Measurements from ENCODE around the gene CD52. TPM values are rescaled to one million over a fixed set of nuclear protein-coding genes. Genes with fewer than 3 reads are reported as not detected.
A peak's percentile ranks its signal among the peaks of the same experiment; 100 is the strongest.
"Not testable (repeated sequence)": the region's sequence is repeated elsewhere in the genome, so short reads cannot be mapped to it uniquely, and the experiment has no call there.

Gene CD52
- polyA plus RNA-seq, 3 donors = 3.3 to 6.7 (median 4.7) TPM

GRCh38 chr1:26296340-26297056 lies 21.3 kb upstream of the CD52 start:
- DNase-seq = no peak

- no peak for DNase-seq
Observed at GRCh38 chr1:26297057-26297790, 20.5 kb upstream of the CD52 start.

GRCh38 chr1:26297791-26298124 lies 20.0 kb upstream of the CD52 start:
- no peak for DNase-seq

- DNase-seq = no peak
Observed at GRCh38 chr1:26300578-26301275, 17.0 kb upstream of the CD52 start.

GRCh38 chr1:26302733-26303405 lies 14.9 kb upstream of the CD52 start:
- DNase-seq = no peak

GRCh38 chr1:26305667-26306289 lies 12.0 kb upstream of the CD52 start:
- no peak for DNase-seq

- DNase-seq = peak; percentile 94
Observed at GRCh38 chr1:26306290-26307229, 11.2 kb upstream of the CD52 start, which contains the start of gene UBXN11. TSS of gene UBXN11 (minus strand) at chr1:26306636. CDS start at chr1:26302883, 3,753 bp downstream.

GRCh38 chr1:26307363-26307781 lies 10.4 kb upstream of the CD52 start:
- no peak for DNase-seq

GRCh38 chr1:26307966-26308899 lies 9.5 kb upstream of the CD52 start:
- not testable (repeated sequence) for DNase-seq

- no peak for DNase-seq
Observed at GRCh38 chr1:26314501-26314900, 3.3 kb upstream of the CD52 start.

- DNase-seq = no peak
Observed at GRCh38 chr1:26315874-26316850, 1.6 kb upstream of the CD52 start.

- DNase-seq = no peak
Observed at GRCh38 chr1:26317146-26317545, 612 bp upstream of the CD52 start.

GRCh38 chr1:26318338-26319064 lies 743 bp downstream of the CD52 start:
- no peak for DNase-seq

- DNase-seq = no peak
Observed at GRCh38 chr1:26320896-26321295, 3.1 kb downstream of the CD52 start.

GRCh38 chr1:26321315-26322041 lies 3.7 kb downstream of the CD52 start:
- peak; percentile 76 for DNase-seq

- no peak for DNase-seq
Observed at GRCh38 chr1:26322042-26322331, 4.2 kb downstream of the CD52 start.

GRCh38 chr1:26323382-26323781 lies 5.6 kb downstream of the CD52 start:
- no peak for DNase-seq
